Left ventricle myocardium superior (tissue), 1 donor: ENCODE results near the gene CCL13. TPM values are rescaled to one million over a fixed set of nuclear protein-coding genes. Genes with fewer than 3 reads are reported as not detected.

ENCODE experiments used
- total RNA-seq: library from RNA; stranded (reverse); fragmentation: NEBNext Ultra II Directional; extraction: Animal tissue kit (Norgen Biotek cat#: 25700); gene quantifications from one replicate; pipeline ENCODE4 v1.2.1, GENCODE V29; 2021
- donor health status: DM: no; HTN: yes; CAD: no; lungs with severe emphysema.

Gene CCL13
- total RNA-seq, 1 donor from 2014 or later = 0.82 TPM

Other genes with a start within 250 kb of the CCL13 start
- 22.3 TPM for gene CCL2, start 101.2 kb upstream of the CCL13 start, total RNA-seq
- gene CCL7, start 86.3 kb upstream of the CCL13 start, total RNA-seq = not detected
- gene CCL11, start 70.7 kb upstream of the CCL13 start, total RNA-seq = 5.4 TPM
- 0.40 TPM for gene CCL8, start 37.0 kb upstream of the CCL13 start, total RNA-seq
- not detected for gene CCL1, start 6.8 kb downstream of the CCL13 start, total RNA-seq
- gene TMEM132E, start 223.1 kb downstream of the CCL13 start, total RNA-seq = not detected